Measurements from ENCODE around the gene OSBPL10.

GRCh38 chr3:31973081-31973480 lies 8.0 kb downstream of the OSBPL10 start:
- TF ChIP-seq POLR2A (IDR thresholded peaks at IDR 0.05) (no peak), CTCF (IDR thresholded peaks at IDR 0.05) (no peak), EP300 (IDR thresholded peaks at IDR 0.05) (no peak)

Data from ovary (tissue), 3 donors.